HG03378 (cell line): ENCODE measurements around the gene CPT1B.

Experiments used
- ATAC-seq: cut with Tn5 transposase; IDR thresholded peaks from one replicate; pipeline ENCODE4 v1.9.1; 2021; ENCODE audit warnings: mild to moderate bottlenecking, moderate library complexity; ENCODE audit not compliant: unreplicated experiment

Gene CPT1B

DNA sequence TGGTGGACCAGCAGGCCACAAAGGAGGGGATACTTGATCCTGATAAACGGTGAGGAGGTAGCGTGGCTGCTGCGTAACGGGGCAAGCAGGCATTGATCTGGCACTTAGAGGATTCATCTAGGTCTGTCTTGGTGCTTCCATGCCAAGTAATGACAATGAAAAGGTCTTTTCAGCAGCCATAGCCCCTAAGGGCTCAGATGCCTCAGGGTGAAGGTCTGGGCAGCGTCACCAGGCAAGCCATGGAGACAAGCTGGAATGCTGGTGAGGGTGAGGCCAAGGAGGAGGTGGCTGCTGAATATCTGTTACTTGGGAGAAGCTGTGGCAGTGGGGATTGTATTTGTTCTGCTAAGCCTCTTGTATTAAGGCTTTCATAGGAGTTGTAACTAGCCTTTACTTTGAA, 9.2 kb upstream of the CPT1B start:
- ATAC-seq = no peak

DNA sequence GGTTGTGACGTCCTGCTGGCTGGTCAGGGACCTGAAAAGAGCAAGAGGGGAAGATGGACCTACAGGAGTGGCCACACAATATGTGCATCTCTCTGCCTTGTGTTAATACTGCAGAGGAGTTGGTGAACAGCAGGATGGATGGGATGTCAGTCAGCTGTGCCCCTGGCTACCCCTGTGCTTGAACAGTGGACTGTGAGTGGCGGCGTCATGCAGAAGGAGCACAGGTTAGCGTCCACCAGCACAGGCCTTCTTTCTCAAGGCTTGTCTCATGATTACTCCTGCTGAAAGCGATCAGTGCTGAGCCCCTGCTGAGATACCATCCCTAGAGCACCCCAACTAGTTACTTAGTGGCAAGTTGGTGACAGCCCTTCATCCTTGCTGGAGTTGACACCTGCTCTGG, 8.2 kb upstream of the CPT1B start:
- ATAC-seq = no peak

DNA sequence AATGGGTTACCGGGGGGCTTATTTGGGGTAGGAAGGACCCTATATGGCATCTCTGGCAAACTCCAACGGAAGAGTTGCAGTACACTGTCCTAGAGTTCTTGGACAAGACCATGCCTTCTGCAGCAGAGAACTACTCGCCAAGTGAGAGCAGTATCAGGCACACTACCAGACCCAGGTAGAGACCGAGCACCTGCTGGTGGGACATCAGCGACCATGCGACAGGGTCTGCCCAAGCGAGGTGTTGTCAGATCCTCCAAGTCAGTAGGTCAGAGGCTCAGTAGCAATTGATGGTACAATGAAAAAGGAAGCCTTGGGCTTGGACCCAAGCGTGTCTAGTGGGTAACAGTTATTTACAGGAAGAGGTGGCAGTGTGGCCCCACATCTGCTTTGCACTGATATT, 7.6 kb upstream of the CPT1B start:
- no peak for ATAC-seq

DNA sequence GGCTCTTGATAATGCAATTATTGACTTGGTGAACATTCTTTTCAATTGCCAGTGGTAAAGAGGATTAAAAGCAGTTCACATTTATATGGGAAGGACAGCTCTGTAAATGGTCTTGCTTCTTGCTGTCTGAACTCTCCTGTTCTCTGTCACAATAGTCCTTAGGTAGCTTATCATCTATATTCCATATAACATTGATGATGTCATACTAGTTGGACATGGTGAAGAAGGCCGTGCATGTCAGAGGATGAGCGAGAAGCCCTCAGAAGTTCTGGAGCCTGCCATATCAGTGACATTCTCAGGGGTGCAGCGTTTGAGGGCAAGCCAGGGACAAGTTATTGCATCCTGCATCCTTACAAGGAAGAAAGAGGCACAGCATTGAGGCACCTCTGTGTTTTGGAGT, 7.0 kb upstream of the CPT1B start:
- ATAC-seq = no peak

DNA sequence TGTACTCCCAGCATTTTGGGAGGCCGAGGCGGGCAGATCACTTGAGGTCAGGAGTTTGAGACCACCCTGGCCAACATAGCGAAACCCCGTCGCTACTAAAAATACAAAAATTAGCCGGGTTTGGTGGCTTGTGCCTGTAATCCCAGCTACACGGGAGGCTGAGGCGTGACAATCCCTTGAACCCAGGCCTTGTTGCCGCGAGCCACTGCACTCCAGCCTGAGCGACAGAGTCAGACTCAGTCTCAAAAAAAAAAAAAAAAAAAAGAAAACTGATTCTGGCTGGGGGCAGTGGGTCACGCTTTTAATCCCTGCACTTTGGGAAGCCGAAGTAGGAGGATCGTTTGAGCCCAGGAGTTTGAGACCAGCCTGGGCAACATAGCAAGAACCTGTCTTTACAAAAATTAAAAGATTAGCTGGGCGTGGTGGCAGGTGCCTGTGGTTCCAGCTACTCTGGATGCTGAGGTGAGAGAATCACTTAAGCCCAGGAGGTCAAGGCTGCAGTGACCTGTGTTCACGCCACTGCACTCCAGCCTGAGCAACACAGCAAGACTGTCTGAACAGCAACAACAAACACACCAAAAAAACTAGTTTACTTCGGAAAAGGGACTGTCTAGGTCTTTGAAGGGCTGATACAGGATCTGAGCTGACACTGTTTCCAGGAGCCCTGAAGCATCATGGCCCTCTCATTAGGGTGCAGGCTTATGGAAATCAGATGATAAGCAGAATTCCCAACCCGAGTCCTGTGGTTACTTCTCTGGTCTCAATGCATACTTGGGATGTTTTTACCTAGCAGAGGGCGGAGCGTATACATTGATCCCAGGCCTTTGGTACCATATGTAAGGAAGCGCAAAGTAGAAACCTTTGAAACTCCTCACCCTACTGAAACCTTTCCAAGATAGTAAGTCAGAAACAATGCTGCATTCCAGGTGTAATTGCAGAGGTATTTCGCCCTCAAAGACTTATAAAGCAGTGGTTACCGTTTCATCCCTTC, 6.2 kb upstream of the CPT1B start:
- no peak for ATAC-seq

DNA sequence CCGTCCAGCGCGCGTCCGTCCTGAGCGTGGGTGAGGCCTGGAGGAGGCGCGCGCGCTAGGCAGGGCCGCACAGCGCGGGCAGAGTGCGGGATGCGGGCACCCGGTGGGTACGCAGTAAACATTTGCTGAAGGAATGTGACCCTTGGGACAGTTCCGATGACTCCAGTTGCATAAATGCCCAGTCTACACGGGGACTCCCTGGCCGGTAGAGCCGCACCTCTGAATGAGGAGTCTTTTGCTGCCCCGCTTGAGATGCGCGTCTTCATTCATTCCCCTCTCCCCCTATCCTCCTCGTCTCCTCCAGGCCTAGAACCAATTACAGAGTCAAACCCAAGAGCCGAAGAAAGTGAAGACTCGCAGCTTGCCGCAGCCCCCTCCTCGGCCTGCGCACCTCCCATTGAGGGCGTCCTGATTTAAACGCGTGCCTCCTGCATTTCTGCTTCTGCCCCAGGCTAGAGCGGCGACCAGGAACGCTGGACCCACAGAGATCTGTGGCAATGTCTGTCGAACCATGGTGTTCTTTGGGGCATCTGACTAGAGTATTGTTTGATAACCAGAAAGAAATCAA, 5.2 kb upstream of the CPT1B start:
- peak; percentile 22 for ATAC-seq

DNA sequence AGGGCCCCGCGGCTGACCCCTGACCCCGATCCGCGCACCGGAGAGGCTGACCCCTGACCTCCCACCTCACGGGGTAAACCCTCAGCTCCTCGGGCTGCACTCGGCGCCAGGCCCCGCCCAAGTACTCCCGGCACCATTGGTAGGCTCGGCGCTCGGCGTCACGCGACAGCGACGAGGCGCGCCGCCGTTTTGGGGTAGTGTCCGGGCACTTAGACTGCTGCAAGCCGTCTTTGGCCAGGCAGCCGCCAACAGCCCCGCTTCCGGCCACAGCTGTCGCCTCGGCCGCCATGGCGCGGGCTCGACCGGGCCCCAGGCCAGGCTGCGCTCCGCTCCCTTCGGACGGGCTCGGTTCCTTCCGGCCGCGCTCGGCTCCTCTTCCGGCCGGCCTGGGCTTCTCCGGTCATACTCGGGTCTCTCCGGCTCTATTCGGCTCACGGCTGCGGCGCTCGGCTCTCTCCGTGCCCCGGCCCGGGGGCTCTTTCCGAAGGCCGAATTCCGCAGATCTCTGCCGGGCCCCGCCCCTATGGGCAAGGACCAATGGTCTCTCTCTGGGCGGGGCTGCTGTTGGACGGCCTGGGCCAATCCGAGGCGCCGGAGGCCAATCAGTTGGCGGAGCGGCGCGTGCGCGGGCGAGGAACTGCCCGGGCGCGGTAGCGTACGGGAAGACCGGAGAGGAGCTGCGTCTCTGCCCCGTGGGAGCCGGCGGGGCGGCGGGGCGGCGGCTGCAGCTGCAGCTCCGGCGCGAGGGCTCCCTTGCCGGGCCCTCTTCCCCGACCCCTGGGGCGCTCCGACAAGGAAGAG, 4.5 kb upstream of the CPT1B start, which contains the start of gene CHKB:
CHKB (minus strand) TSS at position 357 of the 801 bp plus-strand sequence; CDS start at position 289, 68 bp downstream.
- peak; percentile 82 for ATAC-seq

DNA sequence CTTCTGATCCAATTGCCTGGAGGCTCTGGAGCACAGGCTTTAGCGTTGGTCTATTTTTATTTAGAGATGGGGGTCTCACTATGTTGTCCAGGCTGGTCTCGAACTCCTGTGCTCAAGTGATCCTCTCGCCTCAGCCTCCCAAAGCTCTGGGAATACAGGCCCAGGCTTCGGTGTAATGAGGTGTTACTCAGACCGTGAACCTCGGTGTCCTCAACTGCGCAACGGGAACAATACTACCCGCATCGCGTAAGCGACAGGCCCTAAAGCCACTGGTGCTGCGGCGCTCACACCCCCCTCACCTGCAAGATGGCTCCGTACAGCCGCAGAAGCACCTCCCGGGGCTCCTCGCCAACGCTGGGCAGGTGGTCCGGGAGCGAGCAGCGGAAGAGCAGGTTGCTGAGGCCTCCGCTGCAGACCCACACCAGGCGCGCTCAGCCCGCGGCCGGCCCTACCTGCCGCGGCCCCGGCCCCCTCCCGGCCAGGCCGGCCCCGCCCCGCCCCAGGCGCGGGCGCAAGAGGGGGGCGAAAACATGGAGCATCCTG, 3.8 kb upstream of the CPT1B start:
- ATAC-seq = peak; percentile 10

DNA sequence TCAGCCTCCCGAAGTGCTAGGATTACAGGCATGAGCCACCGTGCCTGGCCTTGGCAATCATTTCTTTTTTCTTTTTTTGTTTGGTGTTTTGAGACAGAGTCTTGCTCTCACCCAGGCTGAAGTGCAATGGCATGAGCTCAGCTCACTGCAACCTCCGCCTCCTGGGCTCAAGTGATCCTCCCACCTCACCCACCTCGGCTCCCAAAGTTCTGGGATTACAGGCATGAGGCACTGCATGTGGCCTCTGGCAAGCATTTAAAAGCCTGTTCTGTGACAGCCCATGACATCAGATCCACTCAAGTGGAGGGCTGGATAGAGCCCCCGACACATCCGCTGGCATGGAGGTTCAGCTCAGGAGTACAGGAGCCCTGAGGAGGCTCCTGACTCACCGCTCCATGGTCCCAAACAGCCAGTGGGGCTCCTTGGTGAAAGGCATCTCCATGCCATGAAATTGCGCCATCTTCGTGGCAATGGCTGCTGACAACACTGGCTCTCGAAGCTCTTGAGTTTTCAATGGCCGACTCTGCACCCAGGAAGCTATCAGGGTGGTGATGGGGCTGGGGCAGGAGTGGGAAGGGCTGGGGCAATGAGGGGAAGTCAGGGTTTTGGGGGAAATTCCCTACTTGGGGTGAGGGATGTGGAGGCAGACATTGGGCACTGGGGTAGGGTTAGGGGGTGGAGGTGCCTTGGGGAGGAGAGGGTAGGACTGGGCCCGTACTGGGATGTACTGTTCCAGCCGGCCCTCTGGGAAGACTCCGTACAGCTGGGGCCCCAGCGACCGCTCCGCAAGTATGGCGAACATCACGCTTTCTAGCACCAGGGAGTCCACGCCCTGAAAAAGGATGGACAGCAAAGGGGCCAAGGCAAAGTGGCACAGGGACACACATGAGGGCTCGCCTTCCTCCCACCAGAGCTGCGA, 3.1 kb upstream of the CPT1B start:
- ATAC-seq = no peak

DNA sequence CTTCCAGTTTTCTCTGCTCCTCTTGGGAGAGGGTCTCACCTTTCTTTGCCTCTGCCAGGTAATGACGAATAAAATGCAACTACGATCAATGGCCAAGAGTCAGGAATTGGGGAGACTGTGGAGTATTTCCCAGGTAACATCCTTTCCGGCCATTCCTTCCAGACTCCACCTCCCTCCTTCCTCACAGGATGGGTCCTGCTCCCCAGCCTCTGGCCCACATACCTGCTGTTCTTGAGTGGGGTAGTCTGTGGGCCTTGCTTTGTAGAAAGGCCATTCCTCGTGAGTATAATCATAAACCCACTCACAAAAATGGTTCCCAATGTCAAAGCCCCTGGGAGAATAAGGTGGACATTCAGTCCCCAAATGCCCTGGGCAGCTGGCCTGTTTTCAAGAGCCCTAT, 1.5 kb upstream of the CPT1B start:
- ATAC-seq = no peak

DNA sequence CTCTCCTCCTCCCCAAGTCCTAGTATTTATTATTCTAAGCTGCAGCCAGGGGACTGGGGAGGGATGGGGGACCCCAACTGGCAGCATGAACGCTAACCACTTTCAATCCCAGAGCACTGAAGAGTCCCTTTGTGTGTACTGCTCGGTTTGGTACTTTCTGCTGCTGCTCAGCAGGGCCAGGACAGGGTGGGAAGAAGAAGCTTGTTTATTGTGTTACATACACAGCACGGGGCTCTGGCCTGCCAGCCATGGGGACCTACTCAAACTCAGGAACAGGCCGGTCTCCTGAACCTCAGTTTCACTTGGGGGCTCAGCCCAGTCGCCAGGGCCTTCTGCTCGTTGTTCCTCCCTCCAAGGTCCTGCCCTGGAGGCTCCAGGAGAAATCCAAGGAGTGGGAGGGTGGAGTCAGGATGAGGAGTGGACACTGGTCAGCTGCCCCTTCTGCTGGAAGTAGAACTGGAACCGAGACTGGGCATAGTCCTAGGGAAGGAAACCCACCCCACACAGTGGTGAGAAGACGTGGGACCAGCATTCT, 616 bp upstream of the CPT1B start:
- ATAC-seq = no peak

DNA sequence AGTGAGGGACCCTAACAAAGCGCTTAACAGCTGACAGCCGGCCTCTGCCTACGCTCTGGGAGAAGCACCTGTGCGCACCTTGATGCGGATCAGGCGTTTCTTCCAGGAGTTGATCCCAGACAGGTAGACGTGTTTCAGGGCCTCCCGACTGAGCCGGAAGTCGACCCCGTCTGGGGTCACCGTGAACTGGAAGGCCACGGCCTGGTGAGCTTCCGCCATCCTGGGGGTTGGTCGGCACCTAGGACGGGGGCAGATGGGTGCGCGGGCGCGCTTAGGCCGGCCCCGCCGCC, 585 bp downstream of the CPT1B start:
- no peak for ATAC-seq

DNA sequence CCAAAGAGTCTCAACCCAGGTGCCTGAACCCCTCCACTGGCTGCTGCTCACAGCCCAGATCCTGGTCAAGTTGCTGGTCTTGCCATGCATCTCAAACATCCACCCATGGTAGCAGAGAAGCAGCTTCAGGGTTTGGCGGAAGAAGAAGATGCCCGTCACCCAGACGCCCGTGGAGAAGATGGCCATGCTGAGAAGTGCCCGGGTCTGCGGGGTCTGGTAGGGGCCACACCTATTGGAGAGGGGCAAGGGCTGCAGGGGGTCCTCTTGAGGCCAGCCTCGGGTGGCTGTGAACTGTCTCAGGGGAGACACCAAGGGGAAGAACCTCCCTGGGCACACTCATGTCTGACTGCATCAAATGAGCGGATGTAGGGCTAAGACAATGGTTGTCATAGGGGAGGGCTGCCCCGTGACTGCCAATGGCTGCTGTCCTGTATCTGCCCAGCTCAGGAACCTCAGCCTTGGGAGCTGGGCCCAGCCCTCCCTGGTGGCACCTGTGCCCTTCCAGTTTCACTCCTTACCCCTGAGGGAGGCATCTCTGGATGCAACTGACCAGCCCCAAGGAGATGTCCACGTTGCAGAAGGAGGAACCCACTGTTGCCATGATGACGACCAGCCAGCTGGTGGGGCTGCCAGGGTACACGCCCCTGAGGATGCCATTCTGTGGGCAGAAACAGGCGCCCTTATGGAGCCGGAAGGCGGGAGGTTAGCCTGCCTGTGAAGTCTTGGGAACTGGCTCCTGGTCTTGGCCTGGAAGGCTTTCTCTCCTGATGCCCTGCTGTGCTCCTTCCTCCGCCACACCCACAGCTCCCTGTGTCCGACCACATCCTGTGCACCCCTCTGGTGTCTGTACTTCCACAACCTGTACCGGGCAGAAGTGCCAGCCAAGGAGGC, 1.2 kb downstream of the CPT1B start:
- ATAC-seq = no peak

DNA sequence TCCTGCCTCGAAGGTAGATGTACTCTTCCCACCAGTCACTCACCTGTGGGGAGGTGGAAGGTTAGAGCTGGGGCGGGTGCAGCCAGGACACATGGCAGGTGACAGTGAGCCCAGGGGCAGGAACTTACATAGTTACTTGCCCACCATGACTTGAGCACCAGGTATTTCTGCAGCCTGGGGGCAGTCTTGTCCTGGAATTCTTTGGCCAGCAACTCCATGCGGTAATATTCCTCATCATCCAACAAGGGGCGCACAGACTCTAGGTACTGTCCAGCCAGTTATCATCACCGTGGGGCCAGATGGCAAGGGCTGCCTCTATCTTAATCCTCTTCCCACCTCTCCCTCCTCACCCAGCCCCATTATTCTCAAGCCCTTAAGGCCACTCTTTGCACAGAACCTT, 2.2 kb downstream of the CPT1B start:
- no peak for ATAC-seq

DNA sequence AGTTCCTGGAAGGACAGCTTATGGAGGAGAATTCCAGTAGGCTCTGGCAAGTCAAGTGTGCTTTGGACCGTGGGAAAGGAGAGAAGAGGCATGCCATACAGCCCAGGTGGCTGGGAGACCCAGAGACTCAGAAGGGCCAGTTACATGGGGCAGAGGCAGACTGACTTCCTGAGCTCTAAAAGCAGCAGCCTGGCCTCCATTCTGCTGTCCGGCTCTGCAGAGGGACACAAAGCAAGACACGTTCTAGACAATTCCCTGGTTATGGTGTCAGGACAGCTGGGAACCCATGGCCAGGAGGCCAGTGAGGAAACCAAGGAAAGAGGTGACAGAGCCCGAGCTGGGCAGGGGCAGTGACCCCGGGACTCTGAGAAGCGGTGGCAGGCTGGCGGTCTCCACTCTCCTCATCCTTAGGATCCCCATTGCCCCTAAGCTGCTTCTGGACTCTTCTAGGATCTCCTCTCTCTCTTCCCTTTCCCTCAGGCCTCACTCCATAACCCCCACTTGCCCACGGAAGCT, 2.7 kb downstream of the CPT1B start:
- ATAC-seq = no peak

DNA sequence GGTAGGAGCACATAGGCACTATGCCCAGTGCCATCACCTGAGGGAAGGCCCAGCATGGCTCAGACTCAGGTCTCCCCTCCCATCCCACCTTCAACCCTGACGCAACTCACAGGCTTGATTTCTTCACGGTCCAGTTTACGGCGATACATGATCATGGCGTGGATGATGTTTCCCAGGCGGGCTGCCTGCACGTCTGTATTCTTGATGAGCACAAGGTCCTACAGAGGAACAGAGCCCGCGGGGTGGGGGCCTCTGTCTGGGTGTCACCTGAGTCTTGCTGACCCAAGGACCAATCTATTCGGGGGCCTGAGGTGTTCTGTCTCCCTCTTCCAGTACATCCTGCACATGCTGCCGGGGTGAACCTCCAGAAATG, 3.9 kb downstream of the CPT1B start:
- no peak for ATAC-seq

DNA sequence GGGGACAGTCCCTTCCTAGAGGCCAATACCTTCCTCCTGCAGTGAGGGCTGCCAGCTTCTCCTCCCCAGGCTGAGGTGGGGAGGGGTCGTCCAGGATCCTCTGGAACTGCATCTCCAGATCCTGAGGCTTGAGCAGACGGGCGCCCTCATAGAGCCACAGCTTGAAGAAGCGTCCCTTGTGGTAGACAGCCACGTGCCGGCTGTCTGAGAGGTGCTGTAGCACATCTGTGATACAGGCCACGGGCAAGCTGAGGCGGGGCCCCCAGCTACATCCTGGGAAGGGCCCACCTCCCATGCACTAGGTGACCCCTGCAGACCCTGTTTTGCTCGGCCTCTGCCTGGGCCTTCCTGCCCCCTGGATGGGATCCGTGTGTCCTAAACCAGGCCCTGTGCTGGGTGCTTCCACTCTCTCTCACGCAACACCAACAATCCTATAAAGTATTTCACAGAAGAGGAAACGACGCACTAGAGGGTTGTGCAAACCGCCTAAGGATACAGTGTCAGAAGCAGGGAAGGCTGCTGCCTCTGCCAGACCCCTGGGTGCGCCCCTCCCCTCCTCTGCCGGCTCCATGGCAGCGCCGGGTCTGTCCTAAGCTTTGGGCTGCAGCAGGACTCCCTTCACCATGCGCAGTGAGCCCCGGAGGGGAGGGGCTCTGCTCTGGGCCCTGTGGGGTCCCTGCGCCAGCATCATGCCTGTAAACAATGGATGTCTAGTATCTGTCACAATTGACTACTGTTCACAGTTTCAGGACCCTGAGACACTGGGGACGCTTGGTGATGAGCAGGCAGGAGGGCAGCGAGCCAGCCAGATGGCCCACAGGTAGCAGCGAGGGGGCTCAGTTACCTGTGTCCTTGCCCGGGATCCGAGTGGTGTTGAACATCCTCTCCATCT, 4.5 kb downstream of the CPT1B start:
- ATAC-seq = no peak

DNA sequence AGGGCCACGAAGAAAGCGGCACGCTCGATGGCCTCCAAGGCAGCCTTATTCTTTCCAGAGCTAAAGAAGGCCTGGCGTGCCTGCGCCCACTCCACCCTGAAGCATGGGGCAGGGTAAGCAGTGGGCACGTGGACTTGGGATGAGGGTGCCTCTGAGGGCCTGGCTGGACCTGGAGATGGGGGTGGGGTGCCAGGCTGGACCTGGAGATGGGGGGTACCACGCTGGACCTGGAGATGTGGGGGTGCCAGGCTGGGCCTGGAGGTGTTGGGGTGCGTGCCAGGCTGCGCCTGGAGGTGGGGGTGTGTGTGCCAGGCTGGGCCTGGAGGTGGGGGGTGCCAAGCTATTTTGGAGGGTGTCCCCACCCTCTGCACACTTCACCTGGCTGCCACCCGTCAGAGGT, 5.3 kb downstream of the CPT1B start:
- ATAC-seq = no peak
